HG02970 (cell line): ENCODE results near the gene CFAP45.

Experiments used
- ATAC-seq: cut with Tn5 transposase; IDR thresholded peaks from one replicate; pipeline ENCODE4 v1.9.1; 2021; ENCODE audit warnings: mild to moderate bottlenecking, moderate library complexity, moderate number of reproducible peaks; ENCODE audit not compliant: unreplicated experiment, low FRiP score

CFAP45 gene

GRCh38 chr1:159900086-159900680, at the start of gene CFAP45:
Gene CFAP45, minus strand, starts transcription at chr1:159900165. Its CDS starts 67 bp downstream, at chr1:159900098.
- no peak for ATAC-seq

- ATAC-seq: no peak
Observed at GRCh38 chr1:159949123-159949522, 49.2 kb upstream of the CFAP45 start.

- no peak for ATAC-seq
Observed at GRCh38 chr1:159947942-159948341, 48.0 kb upstream of the CFAP45 start.

GRCh38 chr1:159946242-159947187, 46.5 kb upstream of the CFAP45 start:
- no peak for ATAC-seq

GRCh38 chr1:159945483-159946241, 45.7 kb upstream of the CFAP45 start, which contains the start of gene IGSF9:
Gene IGSF9, minus strand, starts transcription at chr1:159945613. Its CDS starts 2,159 bp downstream, at chr1:159943454.
- ATAC-seq: no peak

- ATAC-seq: no peak
Observed at GRCh38 chr1:159944623-159945455, 44.9 kb upstream of the CFAP45 start.

GRCh38 chr1:159943908-159944622, 44.1 kb upstream of the CFAP45 start:
- no peak for ATAC-seq

GRCh38 chr1:159943278-159943640, 43.3 kb upstream of the CFAP45 start:
- no peak for ATAC-seq

- no peak for ATAC-seq
Observed at GRCh38 chr1:159942632-159943277, 42.8 kb upstream of the CFAP45 start.

GRCh38 chr1:159941591-159942560, 41.9 kb upstream of the CFAP45 start:
- no peak for ATAC-seq

- ATAC-seq: no peak
Observed at GRCh38 chr1:159941141-159941540, 41.2 kb upstream of the CFAP45 start.

- ATAC-seq: no peak
Observed at GRCh38 chr1:159940006-159940620, 40.1 kb upstream of the CFAP45 start.

- no peak for ATAC-seq
Observed at GRCh38 chr1:159939678-159940002, 39.7 kb upstream of the CFAP45 start.

- ATAC-seq: no peak
Observed at GRCh38 chr1:159938905-159939677, 39.1 kb upstream of the CFAP45 start.

- no peak for ATAC-seq
Observed at GRCh38 chr1:159938211-159938852, 38.4 kb upstream of the CFAP45 start.

- no peak for ATAC-seq
Observed at GRCh38 chr1:159937054-159937750, 37.2 kb upstream of the CFAP45 start.
